ENCODE measurements around the gene SCAND1.

DNA sequence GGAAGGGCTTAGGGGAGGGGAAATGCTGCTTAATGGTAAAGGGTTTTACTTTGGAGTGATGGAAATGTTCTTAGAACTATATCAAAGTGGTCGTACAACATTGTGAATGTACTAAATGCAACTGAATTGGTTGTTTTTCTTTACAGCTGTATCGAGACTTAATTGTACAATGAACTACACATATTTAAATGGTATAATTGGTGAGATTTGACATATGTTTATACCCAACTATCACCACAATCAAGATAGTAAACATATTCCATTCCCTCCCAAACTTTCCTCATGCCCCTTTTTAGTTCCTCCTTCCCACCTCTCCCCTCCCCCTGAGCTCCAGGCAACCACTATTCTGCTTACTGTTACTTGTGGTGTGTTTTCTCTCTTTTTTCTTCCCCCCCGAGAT lies 44.0 kb downstream of the SCAND1 start:
- TF ChIP-seq, protein P1, sequence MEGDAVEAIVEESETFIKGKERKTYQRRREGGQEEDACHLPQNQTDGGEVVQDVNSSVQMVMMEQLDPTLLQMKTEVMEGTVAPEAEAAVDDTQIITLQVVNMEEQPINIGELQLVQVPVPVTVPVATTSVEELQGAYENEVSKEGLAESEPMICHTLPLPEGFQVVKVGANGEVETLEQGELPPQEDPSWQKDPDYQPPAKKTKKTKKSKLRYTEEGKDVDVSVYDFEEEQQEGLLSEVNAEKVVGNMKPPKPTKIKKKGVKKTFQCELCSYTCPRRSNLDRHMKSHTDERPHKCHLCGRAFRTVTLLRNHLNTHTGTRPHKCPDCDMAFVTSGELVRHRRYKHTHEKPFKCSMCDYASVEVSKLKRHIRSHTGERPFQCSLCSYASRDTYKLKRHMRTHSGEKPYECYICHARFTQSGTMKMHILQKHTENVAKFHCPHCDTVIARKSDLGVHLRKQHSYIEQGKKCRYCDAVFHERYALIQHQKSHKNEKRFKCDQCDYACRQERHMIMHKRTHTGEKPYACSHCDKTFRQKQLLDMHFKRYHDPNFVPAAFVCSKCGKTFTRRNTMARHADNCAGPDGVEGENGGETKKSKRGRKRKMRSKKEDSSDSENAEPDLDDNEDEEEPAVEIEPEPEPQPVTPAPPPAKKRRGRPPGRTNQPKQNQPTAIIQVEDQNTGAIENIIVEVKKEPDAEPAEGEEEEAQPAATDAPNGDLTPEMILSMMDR (IDR thresholded peaks at IDR 0.05; ENCODE audit: low read depth, low read length, poor library complexity, severe bottlenecking), result no peak
- TF ChIP-seq EZH2phosphoT487 (IDR thresholded peaks at IDR 0.05; ENCODE audit: borderline replicate concordance, low read length), result no peak
